Stimulated activated CD4-positive, alpha-beta T cell treated with anti-CD3 and anti-CD28 coated beads, Interleukin-15, amount 100 ng/mL, for 24 hours (primary cell): ENCODE results near the gene SMIM41.

ENCODE experiments used
- DNase-seq: peaks from one replicate; pipeline ENCODE4 v3.0.0-alpha.2; 2020

SMIM41 gene

GRCh38 chr12:52126050-52126604 is 46.6 kb downstream of the SMIM41 start:
- no peak for DNase-seq

DNA sequence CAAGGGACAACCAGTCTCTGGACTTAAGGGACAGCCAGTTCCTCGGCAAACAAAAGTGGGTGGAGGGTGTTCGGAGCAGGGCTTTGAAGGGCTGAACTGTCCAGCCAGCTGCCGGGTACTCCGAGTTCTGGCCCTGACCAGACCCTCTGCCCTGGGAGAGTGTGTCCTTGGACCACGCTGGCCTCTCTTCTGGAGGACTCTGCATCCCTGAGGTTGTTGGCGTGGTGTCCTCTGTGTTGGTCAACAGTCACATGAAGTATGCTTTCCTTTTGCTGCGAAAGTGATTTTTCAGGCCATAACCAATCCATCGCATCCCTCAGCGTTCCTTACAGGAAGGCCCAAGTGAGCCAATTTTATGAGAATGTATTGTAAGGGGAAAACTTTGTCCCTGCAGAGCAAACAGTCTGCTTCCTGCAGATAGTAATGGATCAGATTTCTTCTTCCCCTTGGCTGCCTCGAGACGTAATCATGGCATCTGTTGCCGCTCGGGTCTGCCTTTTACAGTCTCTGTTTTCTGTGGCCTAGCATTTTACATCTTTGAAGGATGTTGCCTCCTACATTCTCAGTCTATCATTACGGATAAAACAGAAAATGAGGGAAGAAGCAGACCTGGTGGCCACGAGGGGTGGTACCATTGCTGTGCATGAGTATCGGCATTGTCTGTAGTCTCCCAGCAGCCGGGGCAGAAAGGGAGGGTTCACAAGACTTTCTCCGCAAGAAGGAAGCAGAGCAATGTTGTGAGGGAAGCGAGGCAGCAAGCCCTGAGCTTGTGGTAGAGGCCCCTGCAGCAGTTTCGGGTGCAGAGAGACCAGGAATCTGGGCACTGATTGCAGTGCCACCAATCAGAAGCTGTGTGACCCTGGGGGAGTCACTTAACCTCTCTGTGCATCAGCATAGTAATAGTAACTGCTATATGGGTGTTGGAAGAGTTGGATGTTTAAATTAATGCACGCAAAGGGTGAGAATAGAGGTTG is 47.4 kb downstream of the SMIM41 start:
- DNase-seq: no peak

DNA sequence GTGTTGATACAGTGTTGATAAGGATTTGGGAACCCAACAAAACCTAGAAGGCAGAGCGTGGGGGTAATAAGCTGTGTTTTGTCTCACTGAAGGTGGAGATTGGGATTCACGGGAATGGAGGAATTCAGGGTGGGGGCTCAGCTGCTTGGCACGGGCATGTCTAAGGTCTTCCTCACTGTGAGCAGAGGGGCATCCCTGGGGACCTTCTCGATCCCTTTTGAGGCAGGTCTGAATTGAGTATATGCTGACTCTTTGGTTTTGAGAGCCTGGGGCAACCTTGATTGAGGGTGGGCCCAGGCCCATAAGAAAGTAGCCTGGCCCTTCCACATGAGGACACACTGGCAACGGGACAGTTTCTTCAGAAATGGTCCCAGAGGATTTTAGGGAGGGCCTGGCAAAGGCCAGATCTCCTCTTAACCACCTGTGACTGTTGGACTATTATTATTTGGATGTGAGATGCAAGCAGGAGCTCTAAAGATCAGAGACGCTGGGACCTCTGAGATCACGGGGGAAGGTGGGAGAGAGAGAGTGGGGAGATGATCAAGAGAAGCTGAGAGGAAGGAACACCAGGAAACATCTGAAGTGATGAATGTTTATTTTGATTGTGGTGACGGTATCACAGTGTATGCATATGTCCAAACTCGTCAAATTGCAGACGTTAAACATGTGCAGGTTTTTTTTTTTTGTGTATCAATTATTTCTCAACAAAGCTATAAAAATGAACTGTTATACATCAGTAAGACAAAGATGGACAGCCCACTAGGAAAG is 48.4 kb downstream of the SMIM41 start:
- DNase-seq: no peak

GRCh38 chr12:52130711-52131110 is 51.2 kb downstream of the SMIM41 start:
- no peak for DNase-seq

DNA sequence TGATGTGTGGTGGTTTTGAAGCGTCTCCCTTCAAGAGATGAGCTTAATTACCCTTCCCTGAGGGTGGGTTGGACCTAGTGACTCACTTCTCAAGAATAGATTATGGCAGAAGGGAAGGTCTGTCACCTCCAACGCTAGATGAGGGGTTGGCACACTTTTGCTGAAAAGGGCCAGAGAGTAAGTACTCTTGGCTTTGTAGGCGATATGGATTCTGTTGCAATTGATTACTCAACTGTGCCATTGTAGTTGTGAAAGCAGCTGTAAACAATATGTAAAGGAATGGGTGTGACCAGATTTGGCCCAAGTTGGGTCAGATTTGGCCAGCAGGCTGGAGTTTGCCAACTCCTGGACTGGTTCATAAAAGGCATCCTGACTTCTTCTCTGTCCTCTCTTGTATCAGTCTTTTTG is 53.3 kb downstream of the SMIM41 start:
- no peak for DNase-seq

DNA sequence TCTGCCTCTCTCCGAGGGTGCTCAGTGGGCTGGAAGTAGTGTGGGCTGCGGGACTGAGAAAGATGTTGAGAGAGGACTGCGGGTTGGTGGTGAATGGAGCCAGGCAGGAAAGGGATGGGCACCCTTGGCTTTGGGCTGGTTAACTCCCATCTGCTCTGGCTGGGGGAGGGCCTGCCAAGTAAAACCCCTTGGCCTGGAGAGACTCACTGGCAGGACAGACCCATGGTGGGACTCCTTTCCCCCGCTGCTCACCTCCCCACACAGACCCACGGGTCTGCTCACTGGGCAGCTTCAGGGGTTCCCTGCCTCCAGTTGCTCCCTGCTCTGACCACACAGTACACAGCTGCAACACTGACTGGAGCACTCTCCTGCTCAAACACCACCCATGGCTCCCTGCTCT is 58.2 kb downstream of the SMIM41 start:
- no peak for DNase-seq

- DNase-seq: no peak
Measured at GRCh38 chr12:52139147-52139546, 59.6 kb downstream of the SMIM41 start.

GRCh38 chr12:52139579-52140062 is 60.1 kb downstream of the SMIM41 start:
- DNase-seq: peak; percentile 51

DNA sequence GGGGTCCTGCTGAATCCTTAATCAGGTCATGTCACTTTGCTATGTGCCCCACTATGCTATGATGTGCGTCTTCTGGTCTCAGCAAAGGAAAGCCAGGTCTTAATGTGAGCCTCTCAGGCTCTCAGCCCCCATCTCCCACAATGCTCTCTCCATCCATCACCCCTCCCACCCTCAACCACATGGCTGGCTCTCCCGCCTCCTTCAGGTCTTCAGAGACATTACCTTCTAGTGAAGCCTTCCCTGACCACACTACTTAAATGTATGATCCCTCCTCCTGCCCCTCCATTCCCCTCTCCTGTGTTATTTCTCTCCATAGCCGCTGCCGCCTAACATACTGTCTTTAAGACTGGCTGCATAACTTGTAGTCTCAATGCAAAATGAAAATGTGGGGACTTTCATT is 61.8 kb downstream of the SMIM41 start:
- no peak for DNase-seq

DNA sequence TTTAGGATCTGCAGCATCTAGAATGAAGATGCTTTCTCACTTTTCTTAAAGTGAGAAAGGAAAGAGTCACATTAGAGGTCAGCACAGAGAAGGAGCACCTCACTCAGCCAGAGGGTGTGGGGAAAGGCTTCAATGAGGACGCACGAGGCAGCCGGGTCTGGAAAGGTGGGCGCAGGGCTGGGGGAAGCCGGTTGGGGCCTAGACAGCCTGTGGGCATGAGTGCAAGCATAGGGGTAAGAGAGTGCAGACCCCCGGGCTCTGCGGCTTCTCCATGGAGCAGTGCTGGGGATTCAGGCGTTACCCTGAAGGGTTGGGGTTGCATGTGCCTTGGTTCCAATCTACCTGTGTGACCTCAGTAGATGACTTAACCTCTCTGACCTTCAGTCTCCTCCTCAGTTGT is 62.4 kb downstream of the SMIM41 start:
- no peak for DNase-seq

DNA sequence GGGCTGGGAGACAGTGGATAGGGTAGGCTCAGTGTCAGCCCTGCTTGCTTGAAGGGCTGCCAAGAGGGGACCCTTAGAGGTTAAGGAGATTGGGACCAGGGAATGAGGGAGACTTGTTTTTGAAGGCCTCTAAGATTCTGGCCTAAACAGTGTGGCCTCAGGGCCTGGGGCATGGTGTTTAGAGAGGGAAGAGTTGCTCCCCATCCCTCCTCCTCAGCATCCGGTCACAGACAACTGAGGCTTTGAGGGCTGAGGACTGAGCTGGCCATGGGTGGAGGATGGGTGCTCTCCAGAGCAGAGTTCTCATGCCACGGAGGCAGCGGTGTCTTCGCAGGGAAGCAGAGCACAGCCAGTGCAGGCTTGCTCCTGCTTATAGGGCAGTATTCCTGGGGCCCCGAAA is 62.9 kb downstream of the SMIM41 start:
- no peak for DNase-seq

DNA sequence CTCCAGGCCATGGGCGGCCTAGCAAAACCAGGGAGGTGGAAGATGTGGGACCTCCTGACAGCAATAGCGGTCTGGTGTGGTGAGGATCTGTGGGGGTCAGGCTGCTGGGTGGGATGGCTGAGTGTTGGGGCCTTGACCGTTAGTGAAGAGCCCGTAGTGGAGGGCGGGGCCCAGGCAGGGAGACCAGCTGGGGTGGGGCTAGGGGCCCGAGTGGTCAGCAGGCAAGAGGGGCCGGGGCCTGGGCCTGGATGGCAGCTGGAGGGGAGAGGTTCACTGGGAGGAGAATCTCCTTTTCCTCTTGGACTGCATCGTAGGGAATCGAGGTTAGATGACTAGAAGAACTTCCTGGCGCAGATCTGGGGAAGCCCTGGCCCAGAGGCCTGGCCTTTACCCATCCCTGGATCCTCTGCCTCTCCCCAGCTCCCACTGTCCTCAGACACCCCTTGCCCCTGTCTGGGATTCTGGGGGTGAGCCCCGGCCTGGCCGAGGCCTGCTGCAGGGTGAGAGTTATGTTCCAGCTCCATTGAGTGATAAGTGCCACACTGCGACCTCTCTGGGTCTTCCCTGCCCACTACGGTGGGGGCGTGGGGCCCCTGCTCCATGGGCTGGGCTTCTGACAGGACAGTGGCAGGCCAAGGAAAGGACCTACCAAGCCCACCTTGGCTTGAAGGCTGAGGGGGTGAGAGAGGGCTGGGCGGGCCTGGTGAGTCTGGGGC is 65.2 kb downstream of the SMIM41 start:
- DNase-seq: no peak

GRCh38 chr12:52145228-52146088 is 66.0 kb downstream of the SMIM41 start:
- DNase-seq: no peak

DNA sequence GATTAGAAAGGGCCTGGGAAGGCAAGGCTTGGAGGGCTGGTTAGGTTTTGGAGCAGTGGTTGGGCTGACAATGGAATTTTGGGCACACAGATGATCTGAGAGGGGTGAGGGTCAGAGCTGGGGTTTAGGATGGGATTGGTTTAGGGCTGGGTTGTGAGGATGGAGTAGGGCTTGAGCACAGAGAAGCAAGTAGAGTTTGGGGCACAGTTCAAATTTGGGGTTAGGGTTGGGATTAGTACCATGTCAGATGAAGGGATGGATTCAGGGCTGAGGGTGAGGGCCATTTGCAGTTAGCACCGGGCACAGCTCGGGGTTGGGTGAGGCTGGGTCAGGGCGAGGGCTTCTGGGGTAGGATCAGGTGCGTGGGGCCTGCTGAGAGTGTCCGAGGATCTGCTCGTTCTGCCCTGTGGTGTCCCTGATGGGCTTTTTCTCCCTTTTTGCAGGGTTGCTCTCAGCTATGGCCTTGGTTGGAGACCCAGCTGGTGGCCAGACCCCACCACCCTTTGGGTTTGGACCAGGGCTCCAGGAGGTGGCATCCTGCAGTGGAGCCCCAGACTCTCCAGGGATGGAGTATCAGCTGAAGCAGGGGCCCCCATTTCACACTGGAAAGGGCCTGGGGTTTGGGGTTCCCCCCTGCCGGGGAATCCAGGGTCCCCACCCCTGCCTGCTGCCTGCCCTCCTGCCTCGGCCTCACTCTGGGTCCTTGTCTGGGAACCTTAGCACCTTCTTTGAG is 66.8 kb downstream of the SMIM41 start:
- DNase-seq: no peak

DNA sequence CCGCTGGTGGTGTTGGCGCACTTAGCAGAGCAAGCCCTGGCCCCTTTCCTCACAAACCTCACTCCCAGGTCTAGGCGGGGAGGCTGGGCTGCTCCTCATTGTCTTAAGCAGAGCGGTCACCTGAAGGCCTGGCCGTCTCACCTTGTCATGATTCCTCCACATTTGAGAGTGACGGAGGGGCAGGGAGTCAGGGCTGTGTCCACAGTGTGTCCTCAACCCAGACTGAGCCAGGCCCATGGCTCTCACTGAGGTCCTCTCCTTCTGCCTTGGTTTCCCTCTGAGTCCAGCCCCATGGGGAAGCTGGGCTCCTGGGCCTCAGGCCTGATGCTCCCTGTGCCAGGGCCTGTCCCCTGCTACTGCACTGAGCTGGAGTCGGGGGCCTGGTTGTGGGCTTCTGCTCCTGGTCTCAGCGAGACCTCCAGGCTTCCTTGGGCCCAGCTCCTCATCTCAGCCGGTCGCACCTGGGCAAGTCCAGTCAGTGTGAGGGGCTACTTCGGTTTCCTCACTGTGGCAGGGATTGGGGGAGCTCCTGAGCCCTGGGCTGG is 67.4 kb downstream of the SMIM41 start:
- DNase-seq: no peak

- DNase-seq: no peak
Measured at GRCh38 chr12:52147367-52147963, 68.0 kb downstream of the SMIM41 start.

DNA sequence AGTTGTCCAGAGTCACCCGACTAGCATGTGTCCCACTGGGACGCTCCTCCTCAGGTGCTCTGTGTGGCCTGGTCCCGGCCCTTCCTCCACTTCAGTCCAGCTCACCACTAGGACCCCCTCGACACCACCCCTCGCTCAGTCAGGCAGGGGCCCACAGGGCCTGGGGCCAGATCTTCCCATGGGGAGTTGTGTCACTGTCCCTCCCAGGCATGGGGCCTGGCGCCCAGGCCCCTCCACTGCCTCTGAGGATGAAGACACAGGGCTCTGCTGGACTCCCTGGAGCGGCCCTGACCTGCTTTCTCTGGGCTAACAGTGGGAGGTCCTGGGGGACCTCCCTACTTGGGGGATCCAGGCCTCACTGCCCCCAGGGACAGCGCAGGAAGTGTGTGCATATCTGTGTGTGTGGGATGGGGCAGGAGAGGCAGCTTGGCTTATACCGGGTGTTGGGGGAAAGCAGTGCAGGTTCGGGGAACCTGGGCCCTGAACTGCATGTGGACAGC is 68.5 kb downstream of the SMIM41 start:
- DNase-seq: no peak

GRCh38 chr12:52148464-52149181 is 69.1 kb downstream of the SMIM41 start:
- no peak for DNase-seq

- DNase-seq: no peak
Measured at GRCh38 chr12:52149182-52149641, 69.7 kb downstream of the SMIM41 start.
